ENCODE results near the gene CEL.

CEL gene

DNA sequence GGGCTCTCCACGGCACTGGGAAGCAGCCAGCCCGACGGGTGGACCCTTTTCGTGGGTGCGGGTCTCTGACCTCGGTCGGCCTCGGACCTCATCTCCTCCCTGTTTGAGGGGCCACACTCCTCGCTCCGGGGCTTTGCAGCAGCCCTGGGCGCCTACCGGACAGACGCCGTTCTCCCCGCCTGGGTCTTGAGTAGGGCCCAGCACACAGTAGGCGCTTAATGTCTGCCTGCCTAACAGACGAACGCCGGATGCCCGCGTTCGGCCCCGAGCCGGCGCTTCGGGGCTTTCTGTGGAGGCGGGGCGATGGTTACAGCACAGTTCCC, 31.8 kb upstream of the CEL start:
- CTCF ChIA-PET: interaction anchor here (1.1 kb wide), 1 partner anchor 8 kb away, joined by 13 read pairs; no protein-coding TSS in a partner anchor
- TF ChIP-seq ARNT (IDR thresholded peaks at IDR 0.05) (no peak), ZNF384 (IDR thresholded peaks at IDR 0.05) (no peak), SUZ12 (IDR thresholded peaks at IDR 0.05) (no peak), ELF4 (IDR thresholded peaks at IDR 0.05) (no peak), L3MBTL2 (conservative IDR thresholded peaks at IDR 0.05) (no peak), FOXA1 (IDR thresholded peaks at IDR 0.05) (no peak), FOXM1 (IDR thresholded peaks at IDR 0.05; ENCODE audit: borderline replicate concordance) (no peak), LEF1 (IDR thresholded peaks at IDR 0.05; ENCODE audit: borderline replicate concordance) (no peak), SP1 (IDR thresholded peaks at IDR 0.05) (no peak), NFRKB (IDR thresholded peaks at IDR 0.05) (no peak), FOXK2 (IDR thresholded peaks at IDR 0.05) (no peak), BHLHE40 (IDR thresholded peaks at IDR 0.05; ENCODE audit: borderline replicate concordance) (no peak), CTBP1 (IDR thresholded peaks at IDR 0.05; ENCODE audit: borderline replicate concordance) (no peak), HDGF (IDR thresholded peaks at IDR 0.05; ENCODE audit: borderline replicate concordance) (no peak), TARDBP (IDR thresholded peaks at IDR 0.05) (no peak)
- TF ChIP-seq, protein P1, sequence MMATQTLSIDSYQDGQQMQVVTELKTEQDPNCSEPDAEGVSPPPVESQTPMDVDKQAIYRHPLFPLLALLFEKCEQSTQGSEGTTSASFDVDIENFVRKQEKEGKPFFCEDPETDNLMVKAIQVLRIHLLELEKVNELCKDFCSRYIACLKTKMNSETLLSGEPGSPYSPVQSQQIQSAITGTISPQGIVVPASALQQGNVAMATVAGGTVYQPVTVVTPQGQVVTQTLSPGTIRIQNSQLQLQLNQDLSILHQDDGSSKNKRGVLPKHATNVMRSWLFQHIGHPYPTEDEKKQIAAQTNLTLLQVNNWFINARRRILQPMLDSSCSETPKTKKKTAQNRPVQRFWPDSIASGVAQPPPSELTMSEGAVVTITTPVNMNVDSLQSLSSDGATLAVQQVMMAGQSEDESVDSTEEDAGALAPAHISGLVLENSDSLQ (IDR thresholded peaks at IDR 0.05): no peak
- POLR2A ChIA-PET: interaction anchor here (0.7 to 1.7 kb wide), 19 partner anchors 8 to 429 kb away, joined by 3 to 20 read pairs (median 4); no protein-coding TSS in a partner anchor
- no peak for DNase-seq (ENCODE audit: extremely low spot score)

DNA sequence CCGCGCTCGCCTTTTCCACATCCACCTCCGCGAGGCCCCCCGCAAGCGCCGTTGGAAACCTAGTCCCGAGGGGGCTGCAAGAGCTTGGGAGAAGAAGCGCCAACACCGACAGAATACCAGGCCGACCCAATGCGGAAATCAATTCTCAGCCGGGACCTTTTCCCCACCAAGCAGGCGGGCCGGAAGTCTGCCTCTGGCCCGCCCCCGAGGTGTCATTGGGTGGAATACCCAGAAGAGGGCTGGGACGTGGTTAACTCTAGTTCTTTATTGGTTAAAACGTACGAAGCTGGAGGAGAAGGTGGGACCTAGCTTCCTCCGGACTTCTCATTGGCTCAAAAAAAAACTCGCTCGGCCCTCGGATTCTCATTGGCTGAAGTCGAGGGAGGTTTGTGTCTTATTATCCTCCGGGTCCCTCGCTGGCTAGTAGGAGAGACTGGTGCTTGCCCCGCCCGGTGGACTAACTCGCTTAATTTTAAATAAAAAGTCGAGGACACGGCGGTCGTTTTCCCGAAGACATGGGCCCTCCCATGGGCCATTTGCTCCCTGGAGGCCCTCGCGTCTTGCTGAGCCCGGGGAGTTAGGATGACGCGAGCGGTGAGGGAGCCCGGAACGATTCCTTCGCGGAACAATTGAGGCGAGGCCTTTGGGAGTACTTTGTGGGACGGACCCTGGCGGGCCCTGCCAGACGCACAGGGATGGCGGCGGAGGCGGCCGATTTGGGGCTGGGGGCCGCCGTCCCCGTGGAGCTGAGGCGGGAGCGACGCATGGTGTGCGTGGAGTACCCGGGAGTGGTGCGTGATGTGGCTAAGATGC, 31.3 kb upstream of the CEL start, which contains the start of gene GTF3C5:
Gene GTF3C5 (plus strand): TSS at position 681 of the 813 bp plus-strand sequence. CDS start 15 bp downstream, at position 696.
- TF ChIP-seq ZNF384 (IDR thresholded peaks at IDR 0.05) (no peak), CTBP1 (IDR thresholded peaks at IDR 0.05; ENCODE audit: borderline replicate concordance) (peak; percentile 88), LEF1 (IDR thresholded peaks at IDR 0.05; ENCODE audit: borderline replicate concordance) (no peak), HDGF (IDR thresholded peaks at IDR 0.05; ENCODE audit: borderline replicate concordance) (no peak), BHLHE40 (IDR thresholded peaks at IDR 0.05; ENCODE audit: borderline replicate concordance) (no peak), L3MBTL2 (conservative IDR thresholded peaks at IDR 0.05) (peak; percentile 65), ELF4 (IDR thresholded peaks at IDR 0.05) (peak; percentile 71), ARNT (IDR thresholded peaks at IDR 0.05) (0 out of 2 replicates have a peak, but pooled peaks have one; percentile 31), FOXA1 (IDR thresholded peaks at IDR 0.05) (no peak), FOXM1 (IDR thresholded peaks at IDR 0.05; ENCODE audit: borderline replicate concordance) (peak; percentile 68; the same call in 1 of the 2 replicates), SP1 (IDR thresholded peaks at IDR 0.05) (no peak), TARDBP (IDR thresholded peaks at IDR 0.05) (no peak), NFRKB (IDR thresholded peaks at IDR 0.05) (peak; percentile 91)
- DNase-seq (ENCODE audit: extremely low spot score): peak; percentile 95
- POLR2A ChIA-PET: interaction anchor here (0.7 to 1.7 kb wide), 21 partner anchors 9 to 428 kb away, joined by 3 to 20 read pairs (median 3); no protein-coding TSS in a partner anchor
- CTCF ChIA-PET: interaction anchor here (1.1 kb wide), 1 partner anchor 9 kb away, joined by 13 read pairs; no protein-coding TSS in a partner anchor

DNA sequence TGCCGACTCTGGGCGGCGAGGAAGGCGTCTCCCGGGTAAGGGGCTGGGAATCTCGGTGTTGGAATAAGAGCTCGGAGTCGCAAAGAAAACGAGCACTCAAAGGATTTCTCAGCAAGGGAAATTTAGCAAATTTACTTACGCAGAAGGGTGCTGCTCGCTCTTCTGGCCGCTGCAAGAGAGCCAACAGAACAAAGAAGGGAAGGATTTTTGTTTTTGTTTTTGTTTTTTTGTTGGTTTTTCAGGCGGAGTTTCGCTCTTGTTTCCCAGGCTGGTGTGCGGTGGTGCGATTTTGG, 30.7 kb upstream of the CEL start:
- no peak for DNase-seq (ENCODE audit: extremely low spot score)
- CTCF ChIA-PET: interaction anchor here (1.1 kb wide), 1 partner anchor 9 kb away, joined by 13 read pairs; no protein-coding TSS in a partner anchor
- TF ChIP-seq L3MBTL2 (conservative IDR thresholded peaks at IDR 0.05) (0 out of 2 replicates have a peak, but pooled peaks have one; percentile 3), NFRKB (IDR thresholded peaks at IDR 0.05) (no peak; the same call in 1 of the 2 replicates), CTBP1 (IDR thresholded peaks at IDR 0.05; ENCODE audit: borderline replicate concordance) (no peak)
- POLR2A ChIA-PET: interaction anchor here (0.6 to 1.7 kb wide), 11 partner anchors 9 to 118 kb away, joined by 3 to 20 read pairs (median 4); no protein-coding TSS in a partner anchor

DNA sequence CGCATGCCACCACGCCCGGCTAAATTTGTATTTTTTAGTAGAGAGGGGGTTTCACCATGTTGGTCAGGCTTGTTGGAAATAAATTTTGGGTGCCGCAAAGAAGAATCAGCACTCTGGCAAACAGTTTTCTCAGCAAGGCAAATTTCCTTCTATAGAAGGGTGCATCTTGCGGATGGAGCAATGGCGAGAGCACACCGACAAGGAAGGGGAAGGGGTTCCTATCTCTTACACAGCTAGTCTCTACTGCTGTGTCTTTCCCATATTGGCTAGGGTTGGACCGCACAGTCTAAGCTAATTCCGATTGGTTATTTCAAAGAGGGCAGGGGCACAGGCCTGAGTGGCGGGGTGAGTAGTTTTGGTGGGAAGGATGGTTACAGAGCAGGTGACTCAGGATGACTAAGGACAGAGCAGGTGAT, 30.3 kb upstream of the CEL start:
- no peak for DNase-seq (ENCODE audit: extremely low spot score)
- CTCF ChIA-PET: no interaction called here
- POLR2A ChIA-PET: interaction anchor here (0.6 to 1.7 kb wide), 10 partner anchors 9 to 118 kb away, joined by 3 to 20 read pairs (median 4); no protein-coding TSS in a partner anchor
- TF ChIP-seq FOXM1 (IDR thresholded peaks at IDR 0.05; ENCODE audit: borderline replicate concordance): no peak

DNA sequence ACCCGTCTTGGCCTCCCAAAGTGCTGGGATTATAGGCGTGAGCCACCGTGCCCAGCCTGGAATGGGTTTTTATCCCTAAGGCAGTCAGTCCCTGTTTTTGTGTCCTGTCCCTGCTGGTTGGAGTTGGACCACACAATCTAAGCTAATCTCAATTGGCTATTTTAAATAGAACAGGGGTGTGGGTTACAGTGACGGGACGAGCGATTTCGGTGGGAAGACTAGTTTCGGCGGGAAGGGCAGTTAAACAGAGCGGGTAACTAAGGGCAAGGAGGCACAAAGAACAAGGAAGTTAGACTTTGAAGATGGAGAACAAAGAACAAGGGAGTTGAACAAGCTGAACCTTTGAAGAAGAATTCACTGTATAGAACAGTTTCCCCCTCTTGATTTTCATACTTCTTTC, 29.6 kb upstream of the CEL start:
- ChIA-PET POLR2A (interaction anchor here (1.5 kb wide), 1 partner anchor 117 kb away, joined by 6 read pairs; no protein-coding TSS in a partner anchor), CTCF (interaction anchor here (1.5 kb wide), 1 partner anchor 112 kb away, joined by 4 read pairs; no protein-coding TSS in a partner anchor)
- TF ChIP-seq NFRKB (IDR thresholded peaks at IDR 0.05) (no peak), CTBP1 (IDR thresholded peaks at IDR 0.05; ENCODE audit: borderline replicate concordance) (no peak), SP1 (IDR thresholded peaks at IDR 0.05) (no peak), ARNT (IDR thresholded peaks at IDR 0.05) (no peak), ELF4 (IDR thresholded peaks at IDR 0.05) (no peak), SUZ12 (IDR thresholded peaks at IDR 0.05) (no peak), BHLHE40 (IDR thresholded peaks at IDR 0.05; ENCODE audit: borderline replicate concordance) (no peak), LEF1 (IDR thresholded peaks at IDR 0.05; ENCODE audit: borderline replicate concordance) (no peak), L3MBTL2 (conservative IDR thresholded peaks at IDR 0.05) (no peak), TARDBP (IDR thresholded peaks at IDR 0.05) (no peak), HDGF (IDR thresholded peaks at IDR 0.05; ENCODE audit: borderline replicate concordance) (no peak), FOXK2 (IDR thresholded peaks at IDR 0.05) (no peak)
- no peak for DNase-seq (ENCODE audit: extremely low spot score)

DNA sequence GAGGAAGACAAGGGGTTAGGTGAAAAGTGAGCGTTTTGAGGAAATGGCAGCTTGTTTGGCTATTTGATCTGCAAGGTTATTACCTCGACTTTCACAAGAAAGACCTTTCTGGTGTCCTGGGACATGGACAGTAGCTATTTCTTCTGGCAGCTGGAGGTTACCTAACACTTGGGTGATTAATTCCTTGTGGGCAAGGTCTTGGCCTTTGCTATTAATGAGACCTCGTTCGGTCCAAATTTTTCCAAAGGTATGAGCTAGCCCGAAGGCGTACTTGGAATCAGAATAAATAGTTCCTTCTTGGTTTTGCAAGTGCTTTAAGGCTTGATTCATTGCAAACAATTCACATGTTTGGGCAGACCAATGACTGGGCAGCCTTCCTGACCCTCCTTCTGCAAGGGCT, 26.1 kb upstream of the CEL start:
- no peak for DNase-seq (ENCODE audit: extremely low spot score)
- ChIA-PET CTCF (no interaction called here), POLR2A (no interaction called here)
- TF ChIP-seq, protein P1 (IDR thresholded peaks at IDR 0.05): no peak
- no peak for TF ChIP-seq SUZ12 (IDR thresholded peaks at IDR 0.05)
